WERI-Rb-1 (cell line): ENCODE data around the gene PDAP1.
"Not testable (repeated sequence)": the region's sequence is repeated elsewhere in the genome, so short reads cannot be mapped to it uniquely, and the experiment has no call there.

Source experiments
- DNase-seq: peaks from one replicate; pipeline ENCODE4 v3.0.0-alpha.2; 2020
- H3K27ac ChIP-seq: fragments of 250-450 bp; sonication (Bioruptor Pico); 2 replicates; pipeline ENCODE4 v1.5.1; 2020; ENCODE audit warnings: mild to moderate bottlenecking, moderate library complexity
- H3K27me3 ChIP-seq: fragments of 250-450 bp; sonication (Bioruptor Pico); 2 replicates; pipeline ENCODE4 v1.5.1; 2021; ENCODE audit warnings: mild to moderate bottlenecking, low read depth, moderate library complexity; ENCODE audit not compliant: insufficient read depth, severe bottlenecking
- H3K36me3 ChIP-seq: fragments of 250-450 bp; sonication (Bioruptor Pico); 2 replicates; pipeline ENCODE4 v1.5.1; 2020; ENCODE audit warnings: mild to moderate bottlenecking, moderate library complexity
- H3K4me3 ChIP-seq: 2 replicates; pipeline ENCODE4 v1.5.1; 2011; ENCODE audit warnings: low read depth, mild to moderate bottlenecking, control low read depth, low read length
- H3K9me3 ChIP-seq: fragments of 250-450 bp; sonication (Bioruptor Pico); 2 replicates; pipeline ENCODE4 v1.5.1; 2021; ENCODE audit warnings: mild to moderate bottlenecking, moderate library complexity; ENCODE audit not compliant: severe bottlenecking
- TF ChIP-seq, protein P1 (sequence below): IDR thresholded peaks from 2 replicates; pipeline ENCODE4 v1.5.1; 2011; ENCODE audit warnings: low read depth, mild to moderate bottlenecking, control low read depth, inconsistent platforms, low read length

PDAP1 gene

DNA sequence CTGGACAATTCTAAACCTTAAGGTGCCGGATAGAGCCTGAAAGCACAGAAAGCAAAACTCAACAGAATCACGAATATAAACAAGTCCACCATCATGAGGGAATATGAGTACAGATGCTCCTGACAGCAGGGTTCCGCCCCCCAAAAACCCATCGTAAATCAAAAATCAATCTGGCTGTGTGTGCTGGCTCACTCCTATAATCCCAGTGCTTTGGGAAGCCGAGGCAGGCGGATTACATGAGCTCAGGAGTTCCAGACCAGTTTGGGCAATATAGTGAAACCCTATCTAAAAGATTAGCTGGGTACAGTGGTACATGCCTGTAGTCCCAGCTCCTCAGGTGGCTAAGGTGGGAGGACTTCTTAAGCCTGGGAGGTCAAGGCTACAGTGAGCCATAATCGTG lies 12.6 kb upstream of the PDAP1 start:
- H3K27me3 ChIP-seq, result no peaks in the 10 kb centered on the region
- peak; percentile 58 for DNase-seq
- no peak overlapping the region; the same call in 1 of the 2 replicates for H3K27ac ChIP-seq
- TF ChIP-seq, protein P1, sequence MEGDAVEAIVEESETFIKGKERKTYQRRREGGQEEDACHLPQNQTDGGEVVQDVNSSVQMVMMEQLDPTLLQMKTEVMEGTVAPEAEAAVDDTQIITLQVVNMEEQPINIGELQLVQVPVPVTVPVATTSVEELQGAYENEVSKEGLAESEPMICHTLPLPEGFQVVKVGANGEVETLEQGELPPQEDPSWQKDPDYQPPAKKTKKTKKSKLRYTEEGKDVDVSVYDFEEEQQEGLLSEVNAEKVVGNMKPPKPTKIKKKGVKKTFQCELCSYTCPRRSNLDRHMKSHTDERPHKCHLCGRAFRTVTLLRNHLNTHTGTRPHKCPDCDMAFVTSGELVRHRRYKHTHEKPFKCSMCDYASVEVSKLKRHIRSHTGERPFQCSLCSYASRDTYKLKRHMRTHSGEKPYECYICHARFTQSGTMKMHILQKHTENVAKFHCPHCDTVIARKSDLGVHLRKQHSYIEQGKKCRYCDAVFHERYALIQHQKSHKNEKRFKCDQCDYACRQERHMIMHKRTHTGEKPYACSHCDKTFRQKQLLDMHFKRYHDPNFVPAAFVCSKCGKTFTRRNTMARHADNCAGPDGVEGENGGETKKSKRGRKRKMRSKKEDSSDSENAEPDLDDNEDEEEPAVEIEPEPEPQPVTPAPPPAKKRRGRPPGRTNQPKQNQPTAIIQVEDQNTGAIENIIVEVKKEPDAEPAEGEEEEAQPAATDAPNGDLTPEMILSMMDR, result no peak
- H3K9me3 ChIP-seq, result no peaks in the 10 kb centered on the region
- no peak overlapping the region for H3K4me3 ChIP-seq
- peaks cover 86% of the 10 kb centered on the region for H3K36me3 ChIP-seq

DNA sequence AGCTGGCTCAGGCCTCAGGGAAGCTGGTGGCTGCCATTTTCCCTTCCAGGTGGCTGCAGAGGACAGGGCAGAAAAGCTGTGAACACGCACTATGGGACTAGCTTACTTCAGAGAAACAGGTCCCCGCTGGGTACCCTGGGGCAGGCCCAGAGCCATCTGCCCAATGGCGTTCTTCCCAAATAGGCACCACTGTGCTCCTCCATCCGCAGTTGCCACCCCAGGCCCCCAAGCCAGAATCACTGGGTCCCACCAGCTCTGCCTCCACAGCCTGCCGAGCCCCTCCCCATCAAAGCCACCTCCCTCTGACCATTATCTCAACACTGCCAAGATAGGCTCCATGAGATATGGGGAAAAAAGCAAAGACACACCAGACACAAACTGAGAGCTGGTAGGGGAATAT lies 11.8 kb upstream of the PDAP1 start:
- peaks cover 85% of the 10 kb centered on the region for H3K36me3 ChIP-seq
- no peaks in the 10 kb centered on the region for H3K9me3 ChIP-seq
- H3K27me3 ChIP-seq, result no peaks in the 10 kb centered on the region
- TF ChIP-seq, protein P1, result no peak
- peak overlapping the region; percentile 21; the same call in 1 of the 2 replicates for H3K27ac ChIP-seq
- no peak overlapping the region for H3K4me3 ChIP-seq
- DNase-seq, result no peak

DNA sequence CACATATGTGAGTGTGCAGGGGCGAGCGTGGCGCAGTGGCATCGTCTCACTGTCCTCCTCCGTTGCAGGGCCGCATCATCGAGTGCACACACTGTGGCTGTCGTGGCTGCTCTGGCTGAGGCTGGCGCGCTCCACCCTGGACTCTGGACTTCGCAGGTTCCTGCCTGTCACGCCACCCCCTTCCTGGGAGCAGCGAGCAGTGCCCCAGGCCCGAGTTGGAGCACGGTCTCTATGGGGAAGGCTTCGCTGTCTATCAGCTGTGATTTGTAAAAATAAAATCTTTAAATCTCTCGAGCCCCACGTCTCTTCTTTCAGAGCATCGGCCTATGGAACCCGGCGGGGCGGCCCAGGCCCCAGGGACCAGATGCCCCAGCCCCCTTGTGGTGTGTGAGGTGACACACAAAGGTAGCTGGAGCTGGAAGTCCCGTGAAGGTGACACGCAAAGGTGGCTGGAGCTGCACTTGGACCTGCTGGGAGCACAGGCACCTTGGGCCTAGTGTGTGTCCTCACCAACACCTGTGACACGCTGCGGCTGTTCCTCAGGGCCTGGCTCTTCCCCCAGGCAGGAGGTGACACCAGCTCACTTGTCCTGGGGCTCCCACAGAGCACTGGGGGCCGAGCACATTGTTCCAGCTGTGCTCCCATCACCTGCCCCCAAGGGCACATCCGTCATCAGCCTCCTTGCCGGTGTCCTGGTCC lies 11.1 kb upstream of the PDAP1 start:
- Histone ChIP-seq H3K36me3 (peaks cover 85% of the 10 kb centered on the region), H3K4me3 (no peak overlapping the region), H3K27me3 (no peaks in the 10 kb centered on the region), H3K27ac (no peak overlapping the region), H3K9me3 (no peaks in the 10 kb centered on the region)
- TF ChIP-seq, protein P1, result no peak
- DNase-seq, result no peak

DNA sequence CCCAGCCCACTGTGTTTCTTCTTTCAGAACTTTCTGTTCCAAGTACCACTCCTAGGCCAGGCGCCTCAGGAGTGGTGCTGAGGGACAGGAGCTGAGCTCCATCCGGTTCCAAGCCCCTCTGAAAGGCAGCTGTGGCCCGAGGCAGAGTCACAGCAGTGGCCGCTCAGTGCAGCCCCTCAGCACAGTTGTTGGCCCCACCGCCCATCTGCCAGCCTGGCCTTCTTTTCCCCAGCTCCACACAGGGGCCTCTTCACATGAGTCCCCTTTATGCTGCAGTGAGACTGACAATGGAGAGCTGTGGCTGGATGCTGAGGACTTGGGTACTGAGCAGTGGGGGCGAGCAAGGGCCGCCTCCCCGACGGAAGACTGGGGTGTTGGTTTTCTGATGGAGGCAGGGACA lies 9.9 kb upstream of the PDAP1 start:
- no peak for DNase-seq
- TF ChIP-seq, protein P1, result no peak
- Histone ChIP-seq H3K27ac (no peak overlapping the region), H3K9me3 (no peaks in the 10 kb centered on the region), H3K36me3 (peaks cover 85% of the 10 kb centered on the region), H3K4me3 (no peak overlapping the region), H3K27me3 (no peaks in the 10 kb centered on the region)

DNA sequence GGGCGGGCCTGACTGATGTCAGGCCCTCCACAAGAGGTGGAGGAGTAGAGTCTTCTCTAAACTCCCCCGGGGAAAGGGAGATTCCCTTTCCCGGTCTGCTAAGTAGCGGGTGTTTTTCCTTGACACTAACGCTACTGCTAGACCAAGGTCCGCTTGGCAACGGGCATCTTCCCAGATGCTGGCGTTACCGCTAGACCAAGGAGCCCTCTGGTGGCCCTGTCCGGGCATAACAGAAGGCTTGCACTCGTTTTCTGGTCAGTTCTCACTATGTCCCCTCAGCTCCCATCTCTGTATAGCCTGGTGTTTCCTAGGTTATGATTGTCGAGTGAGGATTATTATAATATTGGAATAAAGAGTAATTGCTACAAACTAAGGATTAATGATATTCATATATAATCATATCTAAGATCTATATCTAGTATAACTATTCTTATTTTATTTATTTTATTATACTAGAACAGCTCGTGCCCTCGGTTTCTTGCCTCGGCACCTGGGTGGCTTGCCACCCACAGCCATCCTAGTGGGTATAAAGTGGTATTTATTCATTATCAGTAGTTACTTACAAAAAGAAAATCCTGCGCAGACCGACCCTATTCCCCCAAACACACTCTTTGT lies 7.2 kb upstream of the PDAP1 start:
- H3K27me3 ChIP-seq, H3K4me3 ChIP-seq, H3K27ac ChIP-seq, H3K9me3 ChIP-seq: not testable (repeated sequence)
- TF ChIP-seq, protein P1, result peak; percentile 68
- DNase-seq, result peak; percentile 71
- peaks cover 92% of the 10 kb centered on the region for H3K36me3 ChIP-seq

DNA sequence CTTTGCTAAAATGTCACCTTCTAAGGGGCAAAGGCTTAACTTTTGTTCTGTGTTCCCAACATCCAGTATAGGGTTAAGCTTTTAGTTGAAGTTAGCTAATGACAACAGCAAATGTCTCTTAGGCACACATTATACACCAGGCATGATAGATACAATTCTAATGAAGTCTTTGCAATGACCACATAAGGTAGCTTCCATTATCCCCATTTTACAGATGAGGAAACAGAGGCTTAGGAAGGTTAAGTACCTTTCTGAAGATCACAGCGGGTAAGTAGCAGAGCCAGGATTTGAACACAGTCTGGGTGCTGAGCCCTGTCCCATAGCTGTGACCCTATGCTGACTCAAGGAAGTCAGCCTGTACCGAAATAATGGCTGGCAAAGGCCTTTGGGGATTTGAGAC lies 2.2 kb upstream of the PDAP1 start:
- Histone ChIP-seq H3K27me3 (no peaks in the 10 kb centered on the region), H3K4me3 (no peak overlapping the region), H3K27ac (no peak overlapping the region), H3K36me3 (peaks cover 66% of the 10 kb centered on the region), H3K9me3 (no peaks in the 10 kb centered on the region)
- DNase-seq, result no peak
- TF ChIP-seq, protein P1, result no peak
